H1 (cell line): Measurements from ENCODE around the gene LMAN1. TPM values are rescaled to one million over a fixed set of nuclear protein-coding genes. Genes with fewer than 3 reads are reported as not detected.

Experiments used
- PHF8 ChIP-seq: fragments of 200-600 bp; sonication (generic); conservative IDR thresholded peaks from 2 replicates; pipeline ENCODE4 v1.7.1; 2012; ENCODE audit warnings: low read depth, mild to moderate bottlenecking, inconsistent platforms, low read length, moderate library complexity
- TAF1 ChIP-seq: IDR thresholded peaks from 2 replicates; pipeline ENCODE4 v1.6.1; 2011; ENCODE audit warnings: mild to moderate bottlenecking, low read depth, low read length
- polyA plus RNA-seq, 7 experiments: library from polyadenylated mRNA; depleted of rRNA in 3 of 7; stranded (reverse) in 5 of 7; unstranded in 2 of 7; fragments of >200 nt in 5 of 7; fragments of 200-250 nt in 2 of 7; gene quantifications; 1 replicate in 5 of 7; 2 replicates in 1 of 7; 4 replicates in 1 of 7; pipeline versions ENCODE4 v1.2.1 to v1.2.3, GENCODE V29; 2011 to 2013; ENCODE audit warnings: missing spikeins in 2 of 7, mixed read lengths in 2 of 7
- total RNA-seq: library from RNA; stranded (reverse); fragmentation: NEBNext Ultra II Directional; extraction: Animal tissue kit (Norgen Biotek cat#: 25700); gene quantifications from 2 replicates; pipeline ENCODE4 v1.2.1, GENCODE V29; 2021

The LMAN1 gene
- total and polyA plus RNA-seq, 2 of the 8 experiments (the other 6 are each of a cell fraction or from before 2014, with no cell fraction given), result 20.3 to 73.6 TPM

GRCh38 chr18:59298871-59299270, 60.2 kb downstream of the LMAN1 start (continued):
- TF ChIP-seq PHF8, result no peak
- no peak for TF ChIP-seq TAF1
